PC-9 (cell line): ENCODE results near the gene SETD3. TPM values are rescaled to one million over a fixed set of nuclear protein-coding genes. Genes with fewer than 3 reads are reported as not detected.

Experiments used
- BruUV-seq: library from RNA; stranded (reverse); fragments of 400-500 nt; replicated peaks from 2 replicates; lab custom pipeline; 2021; lab: Mats Ljungman, UMichigan
- CTCF ChIA-PET: fragments of 300-600 bp; sonication (Branson Sonifier 250); formaldehyde crosslinking; loops from one replicate; lab custom pipeline; 2022; ENCODE audit warnings: antibody characterized with exemption; lab: Charles Lee
- POLR2A ChIA-PET: fragments of 300-600 bp; sonication (Branson Sonifier 250); formaldehyde crosslinking; loops from one replicate; lab custom pipeline; 2022; ENCODE audit warnings: antibody characterized with exemption; ENCODE audit not compliant: unreplicated experiment; lab: Charles Lee
- DNase-seq, 2 experiments: peaks; one replicate each; pipeline versions ENCODE4 v3.0.0 to v3.0.0-alpha.2; 2015 to 2022; ENCODE audit warnings: mixed read lengths in 1 of 2
- H2AFZ ChIP-seq: fragments of 200-600 bp; sonication (generic); 2 replicates; pipeline ENCODE4 v1.8.1; 2017; ENCODE audit warnings: antibody characterized with exemption
- H3F3A ChIP-seq: fragments of 200-600 bp; sonication (generic); 2 replicates; pipeline ENCODE4 v1.8.1; 2017; ENCODE audit warnings: antibody characterized with exemption, mild to moderate bottlenecking, low read depth; ENCODE audit not compliant: insufficient read depth
- H3K27ac ChIP-seq: fragments of 200-600 bp; sonication (generic); 2 replicates; pipeline ENCODE4 v1.6.1; 2016; ENCODE audit warnings: mixed run types
- H3K27me3 ChIP-seq: fragments of 200-600 bp; sonication (generic); 2 replicates; pipeline ENCODE4 v1.6.1; 2016; ENCODE audit warnings: low read depth, mixed run types; ENCODE audit not compliant: insufficient read depth
- H3K36me3 ChIP-seq: fragments of 200-600 bp; sonication (generic); 2 replicates; pipeline ENCODE4 v1.6.1; 2016; ENCODE audit warnings: low read depth, mixed run types
- H3K4me1 ChIP-seq: fragments of 200-600 bp; sonication (generic); replicated peaks from 2 replicates; pipeline ENCODE4 v1.6.1; 2016; ENCODE audit warnings: mixed run types; ENCODE audit not compliant: insufficient read depth
- H3K4me2 ChIP-seq: fragments of 200-600 bp; sonication (generic); 2 replicates; pipeline ENCODE4 v1.6.1; 2017; ENCODE audit warnings: mixed run types
- H3K4me3 ChIP-seq: fragments of 200-600 bp; sonication (generic); 2 replicates; pipeline ENCODE4 v1.6.1; 2016; ENCODE audit warnings: mixed run types
- H3K79me2 ChIP-seq: fragments of 200-600 bp; sonication (generic); 2 replicates; pipeline ENCODE4 v1.6.1; 2017; ENCODE audit warnings: low read depth, mixed run types
- H3K9me2 ChIP-seq: fragments of 200-600 bp; sonication (generic); 2 replicates; pipeline ENCODE4 v1.8.1; 2017; ENCODE audit warnings: mild to moderate bottlenecking; ENCODE audit not compliant: insufficient read depth
- H3K9me3 ChIP-seq: fragments of 200-600 bp; sonication (generic); 2 replicates; pipeline ENCODE4 v1.8.1; 2016; ENCODE audit warnings: low read depth; ENCODE audit not compliant: insufficient read depth
- H4K20me1 ChIP-seq: fragments of 200-600 bp; sonication (generic); 2 replicates; pipeline ENCODE4 v1.8.1; 2017; ENCODE audit not compliant: insufficient read depth
- CTCF ChIP-seq: fragments of 200-600 bp; sonication (generic); conservative IDR thresholded peaks from 2 replicates; pipeline ENCODE4 v1.6.1; 2017; ENCODE audit warnings: mixed run types, antibody characterized with exemption, mild to moderate bottlenecking, moderate library complexity
- EZH2 ChIP-seq: fragments of 200-600 bp; sonication (generic); IDR thresholded peaks from 2 replicates; pipeline ENCODE4 v1.8.0; 2017; ENCODE audit warnings: antibody characterized with exemption, low read depth
- intact Hi-C: fragments of 100-400 bp; cut with micrococcal nuclease; formaldehyde crosslinking; loops from one replicate; pipeline ENCODE4 v1.10.0; 2022; ENCODE audit not compliant: unreplicated experiment
- total RNA-seq: library from RNA; stranded (reverse); gene quantifications from 2 replicates; pipeline ENCODE4 v1.2.3, GENCODE V29; 2021

The SETD3 gene
- total RNA-seq, 1 experiment from 2014 or later, result 13.4 TPM

- Histone ChIP-seq H3K4me3 (no peak overlapping the region), H3F3A (no peaks in the 10 kb centered on the region), H3K79me2 (0 out of 2 replicates have a peak, but pooled peaks cover 9% of the 10 kb centered on the region), H3K9me2 (no peaks in the 10 kb centered on the region), H2AFZ (no peak overlapping the region), H3K27me3 (no peaks in the 10 kb centered on the region), H3K4me2 (no peak overlapping the region), H3K9me3 (no peaks in the 10 kb centered on the region), H4K20me1 (peaks cover 3% of the 10 kb centered on the region; the same call in 1 of the 2 replicates), H3K4me1 (no peaks in the 10 kb centered on the region), H3K27ac (no peak overlapping the region), H3K36me3 (no peaks in the 10 kb centered on the region)
- no peak for DNase-seq
- CTCF ChIA-PET, result no interaction called here
- POLR2A ChIA-PET, result no interaction called here
- TF ChIP-seq EZH2 (no peak), CTCF (no peak)
- intact Hi-C loops, result no loop called here
- BruUV-seq, result no TSS peak
Measured at GRCh38 chr14:99466758-99467157, 13.9 kb downstream of the SETD3 start.

GRCh38 chr14:99465288-99465687, 15.4 kb downstream of the SETD3 start:
- Histone ChIP-seq H3K79me2 (0 out of 2 replicates have a peak, but pooled peaks cover 9% of the 10 kb centered on the region), H3K4me1 (no peaks in the 10 kb centered on the region), H2AFZ (no peak overlapping the region), H3F3A (no peaks in the 10 kb centered on the region), H3K4me3 (no peak overlapping the region), H3K36me3 (no peaks in the 10 kb centered on the region), H3K27ac (no peak overlapping the region), H3K27me3 (no peaks in the 10 kb centered on the region), H3K9me2 (no peaks in the 10 kb centered on the region), H4K20me1 (peaks cover 3% of the 10 kb centered on the region; the same call in 1 of the 2 replicates), H3K9me3 (no peaks in the 10 kb centered on the region), H3K4me2 (no peak overlapping the region)
- intact Hi-C loops, result no loop called here
- POLR2A ChIA-PET, result no interaction called here
- no peak for DNase-seq
- CTCF ChIA-PET, result no interaction called here
- TF ChIP-seq EZH2, result no peak
- TF ChIP-seq CTCF, result no peak
- BruUV-seq, result no TSS peak

GRCh38 chr14:99463974-99464373, 16.7 kb downstream of the SETD3 start:
- BruUV-seq, result no TSS peak
- H2AFZ ChIP-seq, result no peak overlapping the region
- no peak overlapping the region for H3K27ac ChIP-seq
- no peaks in the 10 kb centered on the region for H3K27me3 ChIP-seq
- H3K4me2 ChIP-seq, result no peak overlapping the region
- H3K4me3 ChIP-seq, result no peak overlapping the region
- no peak for DNase-seq
- H3K79me2 ChIP-seq, result 0 out of 2 replicates have a peak, but pooled peaks cover 5% of the 10 kb centered on the region
- H3K36me3 ChIP-seq, result no peaks in the 10 kb centered on the region
- CTCF ChIA-PET, result no interaction called here
- intact Hi-C loops, result no loop called here
- POLR2A ChIA-PET, result no interaction called here
- TF ChIP-seq EZH2 (no peak), CTCF (no peak)
- no peaks in the 10 kb centered on the region for H3K9me3 ChIP-seq
- H4K20me1 ChIP-seq, result peaks cover 3% of the 10 kb centered on the region; the same call in 1 of the 2 replicates
- no peaks in the 10 kb centered on the region for H3F3A ChIP-seq
- no peaks in the 10 kb centered on the region for H3K9me2 ChIP-seq
- no peaks in the 10 kb centered on the region for H3K4me1 ChIP-seq
